ENCODE results near the gene APOA1.
"Not testable (repeated sequence)": the region's sequence is repeated elsewhere in the genome, so short reads cannot be mapped to it uniquely, and the experiment has no call there.

APOA1 gene

DNA sequence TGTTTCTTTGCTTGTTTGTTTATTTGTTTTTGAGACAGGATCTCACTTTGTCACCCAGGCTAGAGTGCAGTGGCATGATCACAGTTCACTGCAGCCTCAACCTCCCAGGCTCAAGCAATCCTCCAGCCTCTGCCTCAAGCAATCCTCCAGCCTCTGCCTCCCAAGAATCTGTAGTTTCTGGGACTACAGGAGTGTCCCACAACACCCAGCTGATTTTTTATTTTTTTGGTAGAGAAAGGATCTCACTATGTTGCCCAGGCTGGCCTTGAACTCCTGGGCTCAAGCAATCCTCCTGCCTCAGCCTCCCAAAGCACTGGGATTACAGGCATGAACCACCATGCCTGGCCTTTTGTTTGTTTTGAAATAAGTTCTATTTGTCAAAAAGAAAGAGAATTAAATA lies 35.8 kb downstream of the APOA1 start:
- not testable (repeated sequence) for H3K4me3 Mint-ChIP-seq; DNase-seq (ENCODE audit: low spot score in 2 of 2); H3K36me3 Mint-ChIP-seq; ATAC-seq (ENCODE audit: low read depth); H3K4me1 Mint-ChIP-seq; H3K27ac Mint-ChIP-seq; H3K9me3 Mint-ChIP-seq
- peaks cover 14% of the 10 kb centered on the region for H3K27me3 Mint-ChIP-seq

DNA sequence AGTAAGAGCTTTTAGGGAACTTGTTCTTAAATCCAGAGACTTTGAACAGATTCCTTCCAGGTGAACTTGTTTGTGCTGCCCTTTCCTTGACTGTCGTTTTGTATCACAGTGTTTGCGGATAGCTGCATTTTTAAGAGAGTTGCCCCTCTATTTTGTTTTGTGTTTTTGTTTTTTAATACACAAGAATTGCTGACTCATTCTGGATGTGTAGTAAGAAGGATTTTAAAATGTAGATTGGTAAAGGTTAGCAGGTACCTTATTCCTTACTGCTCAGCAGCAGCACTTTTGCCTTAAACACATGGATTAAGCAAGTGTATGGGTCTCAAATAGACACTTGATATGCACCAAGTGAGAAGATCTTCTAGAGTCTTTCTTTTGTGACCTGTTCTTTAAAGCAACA lies 36.8 kb downstream of the APOA1 start:
- H3K27me3 Mint-ChIP-seq = peaks cover 14% of the 10 kb centered on the region
- peaks cover 2% of the 10 kb centered on the region for H3K4me1 Mint-ChIP-seq
- ATAC-seq (ENCODE audit: low read depth) (no peak), DNase-seq (ENCODE audit: low spot score in 2 of 2) (no peak)
- H3K9me3 Mint-ChIP-seq = no peaks in the 10 kb centered on the region
- H3K4me3 Mint-ChIP-seq = no peak overlapping the region
- H3K36me3 Mint-ChIP-seq = peaks cover 1% of the 10 kb centered on the region
- no peak overlapping the region for H3K27ac Mint-ChIP-seq

DNA sequence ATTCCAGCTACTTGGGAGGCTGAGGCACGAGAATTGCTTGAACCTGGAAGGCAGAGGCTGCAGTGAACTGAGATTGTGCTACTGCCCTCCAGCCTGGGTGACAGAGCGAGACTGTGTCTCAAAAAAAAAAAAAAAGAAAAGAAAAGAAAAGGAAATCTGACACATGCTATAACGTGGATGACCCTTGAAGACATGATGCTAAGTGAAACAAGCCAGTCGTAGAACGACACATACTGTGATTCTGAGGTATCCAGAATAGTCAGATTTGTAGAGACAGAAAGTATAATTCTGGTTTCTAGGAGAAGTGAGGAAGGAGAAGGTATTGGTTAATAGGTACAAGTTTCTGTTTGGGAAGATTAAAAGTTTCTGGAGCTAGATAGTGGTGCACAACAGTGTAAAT lies 39.1 kb downstream of the APOA1 start:
- peaks cover 11% of the 10 kb centered on the region for H3K27me3 Mint-ChIP-seq
- peaks cover 2% of the 10 kb centered on the region for H3K4me1 Mint-ChIP-seq
- H3K4me3 Mint-ChIP-seq = no peak overlapping the region
- H3K9me3 Mint-ChIP-seq = no peaks in the 10 kb centered on the region
- H3K27ac Mint-ChIP-seq = no peak overlapping the region
- ATAC-seq (ENCODE audit: low read depth) = no peak
- no peak for DNase-seq (ENCODE audit: low spot score in 2 of 2)
- peaks cover 1% of the 10 kb centered on the region for H3K36me3 Mint-ChIP-seq

DNA sequence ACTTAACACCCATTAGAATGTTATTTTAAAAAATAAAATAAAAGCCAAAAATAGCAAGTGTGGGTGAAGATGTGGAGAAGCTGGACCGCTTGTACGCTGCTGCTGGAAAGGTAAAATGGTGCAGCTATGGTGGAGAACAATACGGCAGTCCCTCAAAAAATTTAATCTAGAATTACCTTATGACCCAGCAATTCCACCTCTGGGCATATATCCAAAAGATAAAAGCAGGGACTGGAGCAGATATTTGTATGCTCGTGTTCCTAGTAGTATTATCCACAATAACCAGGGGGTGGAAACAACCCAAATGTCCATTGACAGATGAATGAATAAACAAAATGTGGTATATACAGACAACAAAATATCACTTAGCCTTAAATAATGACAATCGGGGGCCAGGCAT lies 39.6 kb downstream of the APOA1 start:
- H3K4me3 Mint-ChIP-seq = no peak overlapping the region
- peaks cover 2% of the 10 kb centered on the region for H3K4me1 Mint-ChIP-seq
- no peak for ATAC-seq (ENCODE audit: low read depth)
- H3K9me3 Mint-ChIP-seq = no peaks in the 10 kb centered on the region
- H3K27ac Mint-ChIP-seq = no peak overlapping the region
- peaks cover 1% of the 10 kb centered on the region for H3K36me3 Mint-ChIP-seq
- H3K27me3 Mint-ChIP-seq = peaks cover 10% of the 10 kb centered on the region
- no peak for DNase-seq (ENCODE audit: low spot score in 2 of 2)

DNA sequence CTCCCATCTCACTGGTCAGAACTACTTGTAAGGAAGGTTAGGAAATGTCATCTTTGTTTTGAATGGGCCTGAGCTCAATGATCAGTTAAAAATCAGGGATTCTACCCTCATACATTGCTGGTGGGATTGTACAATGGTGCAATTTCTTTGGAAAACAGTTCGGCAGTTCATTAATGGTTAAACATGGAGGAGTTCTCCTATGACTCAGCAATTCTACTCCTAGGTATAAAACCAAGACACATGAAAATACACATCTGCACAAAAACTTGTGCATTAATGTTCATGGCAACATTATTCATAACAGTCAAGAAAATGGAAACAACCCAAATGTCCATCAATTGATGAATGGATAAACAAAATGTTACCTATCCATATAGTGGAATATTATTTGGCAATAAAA lies 40.9 kb downstream of the APOA1 start:
- ATAC-seq (ENCODE audit: low read depth) = no peak
- H3K27ac Mint-ChIP-seq = no peak overlapping the region
- H3K27me3 Mint-ChIP-seq = peaks cover 3% of the 10 kb centered on the region
- peaks cover 2% of the 10 kb centered on the region for H3K4me1 Mint-ChIP-seq
- H3K36me3 Mint-ChIP-seq = peaks cover 1% of the 10 kb centered on the region
- DNase-seq (ENCODE audit: low spot score in 2 of 2) = no peak
- H3K9me3 Mint-ChIP-seq = no peaks in the 10 kb centered on the region
- no peak overlapping the region for H3K4me3 Mint-ChIP-seq

DNA sequence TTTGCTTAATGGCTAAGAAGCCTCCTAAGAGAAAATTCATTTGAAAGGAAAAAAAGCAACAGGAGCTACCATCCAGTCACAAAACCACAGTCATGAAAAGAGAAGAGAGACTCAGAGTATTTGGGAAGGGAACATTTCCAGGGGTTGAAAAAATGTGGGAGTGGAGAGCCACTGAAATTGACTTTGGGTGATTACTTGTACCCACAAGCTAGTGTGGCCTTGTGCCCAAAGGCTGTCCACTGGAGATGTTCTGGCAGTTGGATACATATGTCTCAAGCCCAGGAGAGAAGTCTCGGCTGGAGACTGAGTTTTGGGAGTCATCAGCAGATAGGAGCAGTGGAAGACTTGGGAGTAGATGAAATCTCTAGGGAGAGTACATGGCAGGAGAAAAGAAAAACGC lies 42.6 kb downstream of the APOA1 start:
- no peak overlapping the region for H3K27ac Mint-ChIP-seq
- peaks cover 8% of the 10 kb centered on the region for H3K4me1 Mint-ChIP-seq

DNA sequence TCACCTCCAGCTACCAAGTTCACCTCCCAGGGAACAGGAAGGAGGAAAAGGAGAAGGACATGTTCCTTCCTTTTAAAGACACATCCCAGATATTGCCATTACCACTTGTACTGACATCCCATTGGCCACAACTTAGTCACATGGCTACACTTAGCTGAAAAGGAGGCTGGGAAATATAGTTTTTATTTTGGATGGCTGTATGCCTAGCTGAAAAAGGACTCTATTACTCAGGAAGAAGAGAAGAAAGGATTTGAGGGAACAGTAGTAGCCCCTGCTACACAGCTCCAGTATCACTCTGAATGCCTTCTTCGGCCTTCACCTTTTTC lies 43.7 kb downstream of the APOA1 start:
- peaks cover 8% of the 10 kb centered on the region for H3K4me1 Mint-ChIP-seq
- H3K27me3 Mint-ChIP-seq = no peaks in the 10 kb centered on the region
- ATAC-seq (ENCODE audit: low read depth) (no peak), DNase-seq (ENCODE audit: low spot score in 2 of 2) (no peak)
- H3K27ac Mint-ChIP-seq = no peak overlapping the region
- no peak overlapping the region for H3K4me3 Mint-ChIP-seq
- no peaks in the 10 kb centered on the region for H3K9me3 Mint-ChIP-seq
- no peaks in the 10 kb centered on the region for H3K36me3 Mint-ChIP-seq

More for the DNA sequence above, 42.6 kb downstream of the APOA1 start:
- H3K9me3 Mint-ChIP-seq = no peaks in the 10 kb centered on the region
- H3K27me3 Mint-ChIP-seq = peaks cover 2% of the 10 kb centered on the region
- no peak for DNase-seq (ENCODE audit: low spot score in 2 of 2)
- no peaks in the 10 kb centered on the region for H3K36me3 Mint-ChIP-seq
- ATAC-seq (ENCODE audit: low read depth) = no peak
- H3K4me3 Mint-ChIP-seq = no peak overlapping the region

DNA sequence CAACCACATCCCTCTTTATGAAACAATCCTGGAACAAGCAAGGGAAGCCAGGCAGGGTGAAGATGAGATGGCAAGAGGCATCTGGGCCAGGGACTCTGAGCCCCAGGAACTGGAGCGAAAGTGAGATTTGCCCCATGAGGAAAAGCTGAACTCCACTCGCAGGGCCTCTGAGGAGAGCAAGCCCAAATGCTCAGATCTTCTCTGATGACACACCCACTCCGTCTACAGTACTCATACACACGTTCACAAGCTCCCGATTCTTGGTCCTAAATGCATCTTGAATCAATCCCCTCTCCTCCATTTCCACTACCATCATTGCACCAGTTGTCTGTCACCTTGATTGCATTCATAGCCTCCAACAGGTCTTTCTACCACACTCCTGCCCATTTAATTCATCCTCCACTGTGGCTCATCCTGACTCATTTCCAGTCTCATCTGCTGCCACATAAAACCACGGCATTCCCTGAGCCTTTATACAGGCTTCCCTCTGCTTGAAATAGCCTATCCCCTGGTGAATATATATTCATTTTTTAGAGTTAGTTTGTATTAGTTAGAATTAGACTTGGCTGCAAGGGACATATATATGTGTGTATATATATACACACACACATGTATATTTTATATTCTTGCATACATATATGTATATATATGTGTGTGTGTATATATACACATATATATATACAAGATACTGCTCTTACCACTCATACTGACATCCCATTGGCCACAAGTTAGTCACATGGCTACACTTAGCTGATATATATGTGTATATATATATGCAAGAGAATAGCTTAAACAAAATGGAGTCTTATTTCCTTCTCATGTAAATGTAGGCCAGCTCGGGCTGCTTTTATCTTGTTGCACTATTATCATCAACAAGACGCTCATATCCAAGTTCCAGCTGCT lies 44.3 kb downstream of the APOA1 start:
- Mint-ChIP-seq H3K4me3 (no peak overlapping the region), H3K27me3 (no peaks in the 10 kb centered on the region), H3K4me1 (peaks cover 11% of the 10 kb centered on the region), H3K36me3 (no peaks in the 10 kb centered on the region), H3K27ac (no peak overlapping the region), H3K9me3 (no peaks in the 10 kb centered on the region)
- ATAC-seq (ENCODE audit: low read depth) (no peak), DNase-seq (ENCODE audit: low spot score in 2 of 2) (no peak)

DNA sequence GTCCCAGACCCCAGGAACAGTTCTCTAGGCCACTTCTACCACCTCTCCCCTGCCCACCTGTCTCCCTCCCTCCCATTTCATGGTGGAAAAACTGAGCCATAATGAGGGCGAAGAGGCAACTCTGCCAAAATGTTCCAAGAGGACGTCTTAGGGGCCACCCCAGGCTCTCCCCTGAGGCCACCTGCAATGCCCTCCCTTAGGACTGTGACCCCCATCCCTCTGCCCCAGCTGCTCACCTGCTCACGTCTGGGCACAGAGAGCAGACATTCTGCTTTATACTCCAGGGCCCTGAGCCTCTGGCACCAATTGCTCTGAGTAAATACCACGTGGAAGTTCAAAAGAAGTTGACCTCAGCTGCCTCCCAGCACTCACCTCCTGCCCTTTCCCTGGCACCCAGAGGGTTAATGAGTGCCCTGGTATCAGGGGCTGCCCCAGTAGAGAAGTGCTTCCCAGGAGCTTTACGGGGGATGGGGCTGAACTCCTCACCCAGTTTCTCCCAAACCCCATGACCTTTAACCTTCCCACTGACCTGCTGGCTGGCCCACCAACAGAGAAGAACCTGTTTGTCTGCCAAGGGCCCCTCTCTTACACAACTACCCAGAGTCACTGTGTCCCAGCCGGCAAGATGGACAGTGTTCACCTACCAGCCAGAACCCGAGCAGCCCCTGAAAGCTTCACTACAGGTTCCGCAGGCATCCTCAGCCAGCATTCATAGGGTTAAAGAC lies 45.1 kb downstream of the APOA1 start:
- H3K36me3 Mint-ChIP-seq = no peaks in the 10 kb centered on the region
- no peak overlapping the region for H3K27ac Mint-ChIP-seq
- no peak overlapping the region for H3K4me3 Mint-ChIP-seq
- no peaks in the 10 kb centered on the region for H3K9me3 Mint-ChIP-seq
- ATAC-seq (ENCODE audit: low read depth) (no peak), DNase-seq (ENCODE audit: low spot score in 2 of 2) (no peak)
- no peaks in the 10 kb centered on the region for H3K27me3 Mint-ChIP-seq
- peaks cover 11% of the 10 kb centered on the region for H3K4me1 Mint-ChIP-seq

DNA sequence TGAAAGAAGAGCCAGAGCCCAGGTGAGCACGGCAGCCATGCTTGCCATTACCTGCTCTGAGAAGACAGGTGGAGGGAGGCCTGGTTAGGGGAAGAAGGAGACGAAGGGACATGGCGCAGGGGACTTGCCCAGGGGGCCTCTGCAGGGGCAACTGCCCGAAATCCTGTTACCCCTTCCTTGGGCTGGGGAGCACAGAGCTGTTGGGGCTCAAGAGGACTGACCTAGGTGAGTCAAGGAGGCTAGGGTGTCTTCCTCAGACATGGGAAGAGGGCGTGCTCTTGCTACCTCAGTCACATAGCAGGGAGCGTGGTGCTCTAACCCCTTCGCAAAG lies 45.6 kb downstream of the APOA1 start, which contains the start of gene APOA5:
TSS of gene APOA5 (minus strand) at position 67 of the 331 bp plus-strand sequence. CDS start at position 48, 19 bp downstream.
- Mint-ChIP-seq H3K9me3 (no peaks in the 10 kb centered on the region), H3K4me3 (no peak within 1 kb of the TSS), H3K27me3 (no peaks in the 10 kb centered on the region), H3K36me3 (peaks cover 3% of the 10 kb centered on the region), H3K4me1 (peaks cover 15% of the 10 kb centered on the region), H3K27ac (no peak within 1 kb of the TSS)
- DNase-seq (ENCODE audit: low spot score in 2 of 2) (no peak), ATAC-seq (ENCODE audit: low read depth) (no peak)

DNA sequence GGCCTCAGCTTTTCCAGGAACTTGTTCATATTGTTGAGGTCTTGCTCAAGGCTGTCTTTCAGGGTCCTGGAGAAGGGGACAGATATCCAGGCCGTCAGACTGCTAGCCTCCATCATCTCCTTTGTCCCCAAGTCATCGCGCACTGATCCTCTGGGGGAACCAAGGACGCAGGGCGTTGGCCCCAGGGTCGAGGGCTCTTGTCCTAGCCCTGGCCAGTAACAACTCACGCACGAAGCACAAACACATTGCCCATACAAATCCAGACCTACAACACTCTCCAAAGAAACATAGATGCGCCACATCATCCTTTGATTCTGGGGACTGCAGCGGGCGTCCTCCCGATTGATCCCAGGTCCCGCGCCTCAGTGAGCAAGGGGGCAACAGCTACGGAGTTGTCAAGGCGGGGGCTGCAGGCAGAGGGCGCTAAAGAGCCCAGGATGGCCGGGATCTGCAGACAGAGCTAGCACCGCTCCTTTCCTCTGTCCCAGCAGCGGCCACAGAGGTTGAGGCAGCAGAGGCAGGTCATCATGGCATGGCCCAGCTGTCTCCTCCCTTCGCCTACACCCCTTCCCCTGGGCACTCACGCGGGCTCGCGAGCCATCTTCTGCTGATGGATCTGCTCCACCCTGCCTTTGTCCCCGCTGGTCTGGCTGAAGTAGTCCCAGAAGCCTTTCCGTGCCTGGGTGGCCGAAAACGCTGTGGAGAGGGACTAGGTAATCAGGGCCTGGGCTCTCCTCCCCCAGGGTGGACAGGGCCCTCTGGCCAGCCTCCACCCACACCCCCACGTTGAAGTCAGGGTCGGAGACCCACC lies 46.2 kb downstream of the APOA1 start:
- Mint-ChIP-seq H3K9me3 (no peaks in the 10 kb centered on the region), H3K36me3 (peaks cover 3% of the 10 kb centered on the region)
- peak; percentile 60 to 72 for DNase-seq (ENCODE audit: low spot score in 2 of 2)

DNA sequence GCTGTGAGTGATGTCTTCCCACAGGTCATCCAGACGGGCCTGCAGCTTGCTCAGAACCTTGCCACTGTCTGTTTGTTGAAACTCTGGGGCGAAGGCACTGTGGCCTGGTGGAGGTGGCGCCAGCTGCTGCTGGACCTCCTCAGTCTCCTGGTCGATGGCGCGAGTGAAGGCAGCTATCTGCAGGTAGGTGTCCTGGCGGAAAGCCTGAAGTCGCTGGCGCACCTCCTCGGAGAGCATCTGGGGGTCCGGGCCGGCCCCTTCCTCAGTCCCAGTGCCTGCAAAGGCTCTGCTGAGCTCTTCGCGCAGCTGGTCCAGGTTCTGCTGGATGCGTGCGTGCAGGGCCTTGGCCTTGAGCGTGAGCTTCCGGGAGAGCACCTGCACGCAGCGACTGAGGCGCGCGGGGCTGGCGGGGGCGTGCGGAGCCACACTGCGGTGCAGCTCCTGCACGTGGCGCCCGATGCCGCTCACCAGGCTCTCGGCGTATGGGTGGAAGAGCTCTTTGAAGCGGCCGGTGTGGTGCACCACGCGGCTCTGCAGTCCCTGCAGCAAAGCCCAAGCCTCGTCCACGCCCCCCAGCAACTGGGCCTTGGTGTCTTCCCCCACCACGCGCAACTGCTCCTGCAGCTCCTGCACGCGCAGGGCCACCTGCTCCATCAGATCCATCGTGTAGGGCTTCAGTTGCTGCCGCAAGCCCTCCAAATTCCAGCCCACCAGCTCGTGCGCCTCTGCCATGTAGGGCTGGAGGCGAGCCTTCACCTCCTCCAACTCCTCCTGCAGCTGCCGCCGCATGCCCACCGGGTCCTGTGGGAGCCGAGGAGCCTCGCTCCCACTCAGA lies 47.0 kb downstream of the APOA1 start:
- ATAC-seq (ENCODE audit: low read depth) (no peak), DNase-seq (ENCODE audit: low spot score in 2 of 2) (no peak)
- H3K27ac Mint-ChIP-seq = no peak overlapping the region
- no peaks in the 10 kb centered on the region for H3K27me3 Mint-ChIP-seq
- peaks cover 15% of the 10 kb centered on the region for H3K4me1 Mint-ChIP-seq
- H3K9me3 Mint-ChIP-seq = no peaks in the 10 kb centered on the region
- H3K36me3 Mint-ChIP-seq = peaks cover 4% of the 10 kb centered on the region
- H3K4me3 Mint-ChIP-seq = no peak overlapping the region

More for the DNA sequence above, 46.2 kb downstream of the APOA1 start:
- Mint-ChIP-seq H3K27ac (no peak overlapping the region), H3K27me3 (no peaks in the 10 kb centered on the region), H3K4me3 (no peak overlapping the region), H3K4me1 (peaks cover 15% of the 10 kb centered on the region)
- peak; percentile 35 for ATAC-seq (ENCODE audit: low read depth)

DNA sequence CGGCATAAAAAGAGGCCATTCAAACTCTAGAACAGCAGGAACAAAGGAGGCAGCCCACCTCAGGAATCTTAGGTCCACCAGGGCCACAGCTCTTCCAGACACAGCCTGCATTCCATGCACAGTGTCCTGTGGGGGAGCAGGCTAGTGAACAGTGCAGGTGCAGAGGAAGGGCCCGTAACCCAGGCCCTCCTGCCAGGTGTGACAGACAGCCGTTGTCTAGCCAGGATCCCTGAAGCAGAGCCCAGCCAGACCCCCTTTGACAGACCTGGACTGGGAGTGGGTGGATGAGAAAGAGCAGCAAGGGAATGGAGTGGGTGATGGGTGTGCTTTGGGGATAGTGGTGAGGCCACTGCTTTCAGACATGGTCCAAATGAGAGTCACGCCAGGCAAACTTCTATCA lies 48.4 kb downstream of the APOA1 start:
- no peak overlapping the region for H3K27ac Mint-ChIP-seq
- no peaks in the 10 kb centered on the region for H3K27me3 Mint-ChIP-seq
- H3K36me3 Mint-ChIP-seq = peaks cover 13% of the 10 kb centered on the region
- DNase-seq (ENCODE audit: low spot score in 2 of 2) (no peak), ATAC-seq (ENCODE audit: low read depth) (no peak)
- H3K9me3 Mint-ChIP-seq = no peaks in the 10 kb centered on the region
- peaks cover 15% of the 10 kb centered on the region for H3K4me1 Mint-ChIP-seq
- no peak overlapping the region for H3K4me3 Mint-ChIP-seq
